C4-2B (cell line): ENCODE results near the gene KYNU.

Experiments used
- H3K27ac ChIP-seq: fragments of 450-650 bp; 2 replicates; pipeline ENCODE4 v1.5.1; 2017
- ZFX ChIP-seq: fragments of 450-650 bp; IDR thresholded peaks from 2 replicates; pipeline ENCODE4 v1.6.1; 2017
- TF ChIP-seq, protein P1 (sequence below): fragments of 450-650 bp; conservative IDR thresholded peaks from 2 replicates; pipeline ENCODE4 v1.5.1; 2017; ENCODE audit warnings: mild to moderate bottlenecking

KYNU gene

DNA sequence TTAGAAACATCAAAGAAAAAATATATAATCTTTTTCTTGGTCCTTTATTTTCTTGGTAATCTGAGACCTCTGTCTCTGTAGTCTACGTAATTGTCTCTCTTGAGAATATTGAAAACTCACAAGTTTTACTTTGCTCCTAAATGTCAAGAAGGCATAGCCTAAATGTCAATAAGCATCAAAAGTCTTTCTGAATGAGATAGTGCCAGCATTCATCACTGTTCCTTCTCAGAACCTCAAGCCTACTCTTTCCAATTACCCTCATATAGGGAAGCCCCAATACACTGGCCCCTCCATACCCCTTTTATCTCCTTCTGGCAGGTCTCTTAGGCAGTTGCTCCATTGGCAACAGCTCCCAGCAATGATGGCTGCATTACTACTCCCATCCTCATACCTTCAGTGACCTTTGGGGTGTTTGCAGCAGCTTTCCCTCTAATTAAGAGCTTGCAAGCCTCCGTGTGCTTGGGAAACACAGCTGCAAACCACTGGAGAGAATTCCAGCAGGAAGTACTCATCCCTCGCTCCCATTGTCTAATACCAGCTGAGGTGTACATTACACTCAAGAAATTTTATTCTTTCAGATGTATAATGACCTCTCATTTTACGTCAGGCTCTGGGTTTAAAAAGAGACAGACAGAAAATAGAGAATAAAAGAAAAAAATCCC, 95.8 kb downstream of the KYNU start:
- H3K27ac ChIP-seq: no peak overlapping the region
- no peak for TF ChIP-seq ZFX
- TF ChIP-seq, protein P1, sequence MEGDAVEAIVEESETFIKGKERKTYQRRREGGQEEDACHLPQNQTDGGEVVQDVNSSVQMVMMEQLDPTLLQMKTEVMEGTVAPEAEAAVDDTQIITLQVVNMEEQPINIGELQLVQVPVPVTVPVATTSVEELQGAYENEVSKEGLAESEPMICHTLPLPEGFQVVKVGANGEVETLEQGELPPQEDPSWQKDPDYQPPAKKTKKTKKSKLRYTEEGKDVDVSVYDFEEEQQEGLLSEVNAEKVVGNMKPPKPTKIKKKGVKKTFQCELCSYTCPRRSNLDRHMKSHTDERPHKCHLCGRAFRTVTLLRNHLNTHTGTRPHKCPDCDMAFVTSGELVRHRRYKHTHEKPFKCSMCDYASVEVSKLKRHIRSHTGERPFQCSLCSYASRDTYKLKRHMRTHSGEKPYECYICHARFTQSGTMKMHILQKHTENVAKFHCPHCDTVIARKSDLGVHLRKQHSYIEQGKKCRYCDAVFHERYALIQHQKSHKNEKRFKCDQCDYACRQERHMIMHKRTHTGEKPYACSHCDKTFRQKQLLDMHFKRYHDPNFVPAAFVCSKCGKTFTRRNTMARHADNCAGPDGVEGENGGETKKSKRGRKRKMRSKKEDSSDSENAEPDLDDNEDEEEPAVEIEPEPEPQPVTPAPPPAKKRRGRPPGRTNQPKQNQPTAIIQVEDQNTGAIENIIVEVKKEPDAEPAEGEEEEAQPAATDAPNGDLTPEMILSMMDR: no peak

DNA sequence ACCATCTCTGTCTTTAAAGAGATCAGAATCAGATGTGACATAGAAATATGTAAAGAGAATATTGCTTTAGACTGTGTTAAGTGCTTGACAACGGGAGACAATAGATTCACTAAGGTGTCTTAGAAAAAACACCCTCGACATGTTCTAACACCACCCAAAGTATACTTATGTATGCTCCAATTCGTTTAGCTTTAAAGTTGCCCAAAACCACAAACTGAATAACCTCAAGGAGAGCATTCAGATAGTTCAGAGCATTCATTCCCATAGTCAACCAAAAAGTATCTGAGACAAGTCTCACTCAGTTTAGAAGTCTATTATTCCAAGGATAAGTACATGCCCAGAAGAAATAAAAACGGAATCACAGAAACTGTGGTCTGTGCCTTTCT, 96.4 kb downstream of the KYNU start:
- TF ChIP-seq, protein P1: no peak
- TF ChIP-seq ZFX: no peak
- H3K27ac ChIP-seq: no peak overlapping the region

DNA sequence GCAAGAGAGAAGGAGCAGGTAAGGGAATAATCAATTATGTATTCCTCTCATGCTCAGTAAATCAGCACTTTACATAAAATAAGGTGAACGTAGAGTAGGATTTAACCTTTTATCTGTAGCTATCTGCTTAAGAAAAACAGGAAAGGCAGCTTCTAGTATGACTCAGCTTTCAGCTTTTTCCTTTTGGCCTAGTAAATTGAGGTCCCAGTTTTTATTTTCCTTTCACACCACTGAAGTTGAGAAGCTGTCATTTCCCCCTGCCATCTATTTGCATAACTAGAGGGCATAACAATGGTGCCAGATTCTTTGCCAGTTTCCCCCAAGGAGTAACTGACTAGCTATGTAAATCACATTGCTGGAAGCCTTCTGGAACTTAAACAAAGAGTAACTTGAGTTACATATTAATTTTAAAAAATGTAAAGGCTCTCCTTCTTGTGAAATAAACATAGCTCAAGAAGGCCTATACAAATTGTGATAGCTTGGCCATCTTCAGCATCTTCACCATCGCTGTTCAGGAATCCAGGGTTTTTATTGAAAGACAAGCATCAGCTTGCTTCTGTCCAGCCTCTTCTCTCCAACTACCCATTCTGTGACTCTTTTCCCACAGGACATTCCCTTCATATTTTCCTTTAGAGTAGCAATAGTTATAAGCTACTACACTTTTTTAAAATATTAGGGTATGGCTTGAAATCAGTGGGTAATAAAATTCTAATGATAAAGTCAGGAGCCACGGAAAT, 97.0 kb downstream of the KYNU start:
- H3K27ac ChIP-seq: peak overlapping the region; percentile 24; the same call in 1 of the 2 replicates
- TF ChIP-seq, protein P1: no peak
- TF ChIP-seq ZFX: no peak; the same call in 1 of the 2 replicates

DNA sequence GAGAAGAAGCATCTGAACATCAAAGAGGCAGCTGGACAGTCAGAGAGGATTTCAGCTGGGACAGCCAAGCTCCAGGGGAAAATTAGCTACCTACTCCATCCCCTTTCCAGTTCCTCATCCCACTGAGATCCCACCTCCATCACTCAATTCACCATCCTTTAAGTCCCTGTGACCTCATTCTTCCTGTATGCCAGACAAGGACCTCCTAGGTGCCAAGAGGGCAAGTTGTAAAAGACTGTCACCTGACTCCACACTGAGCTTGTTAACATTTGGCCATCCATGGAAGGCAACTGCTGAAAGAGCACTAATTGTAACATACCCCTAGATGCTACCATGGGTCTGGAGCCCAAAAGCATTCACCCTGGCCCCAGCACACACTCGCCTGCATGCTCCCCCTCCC, 97.8 kb downstream of the KYNU start:
- H3K27ac ChIP-seq: peak overlapping the region; percentile 24
- TF ChIP-seq, protein P1: no peak
- TF ChIP-seq ZFX: no peak

DNA sequence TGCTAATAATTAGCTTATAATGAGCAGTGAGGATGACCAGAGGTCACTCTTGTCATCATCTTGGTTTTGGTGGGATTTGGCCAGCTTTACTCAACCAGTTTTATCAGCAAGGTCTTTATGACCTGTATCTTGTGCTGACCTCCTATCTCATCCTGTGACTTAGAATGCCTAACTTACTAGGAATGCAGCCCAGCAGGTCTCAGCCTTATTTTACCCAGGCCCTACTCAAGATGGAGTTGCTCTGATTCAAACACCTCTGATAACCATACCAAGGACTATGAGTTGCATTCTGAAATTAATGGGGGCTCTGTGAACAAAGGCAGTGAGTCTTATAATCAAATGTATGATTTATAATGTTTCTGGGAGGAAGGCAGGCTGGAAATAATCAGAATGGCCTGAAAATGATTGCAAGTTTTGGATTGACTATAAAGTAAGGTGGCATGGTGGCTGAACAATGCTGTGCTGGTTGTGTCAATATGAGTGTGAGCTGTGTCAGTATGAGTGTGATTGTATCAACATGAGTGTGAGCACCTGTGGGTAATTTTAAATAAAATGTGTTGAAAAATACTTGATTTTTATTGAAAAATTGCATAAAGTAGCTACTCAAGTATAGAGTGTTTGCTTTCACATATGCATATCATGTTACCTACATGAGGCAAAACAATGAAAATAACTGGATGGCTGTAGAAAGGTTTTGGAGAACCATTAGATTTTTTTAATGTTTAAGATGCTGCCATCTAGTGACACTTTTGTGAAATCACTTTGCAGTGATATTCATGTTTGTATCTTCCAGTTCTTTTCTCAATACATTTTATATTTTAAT, 103.0 kb downstream of the KYNU start:
- no peak overlapping the region for H3K27ac ChIP-seq
- no peak for TF ChIP-seq ZFX
- TF ChIP-seq, protein P1: peak; percentile 67

DNA sequence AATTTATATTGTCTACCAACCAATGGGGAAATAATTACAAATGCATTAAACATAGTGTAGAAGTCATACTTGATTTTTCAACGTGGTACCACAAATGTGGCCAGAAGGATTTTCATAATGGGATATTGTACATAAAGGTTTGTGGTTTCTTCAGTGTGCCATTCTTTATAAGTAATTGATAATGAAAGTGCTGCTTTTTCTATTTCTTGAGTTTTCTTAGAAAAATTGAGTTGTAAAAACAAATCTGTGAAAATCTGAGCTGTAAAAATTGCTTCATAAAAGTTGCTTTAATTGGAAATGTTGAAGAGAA, 103.6 kb downstream of the KYNU start:
- TF ChIP-seq ZFX: no peak
- TF ChIP-seq, protein P1: peak; percentile 37
- H3K27ac ChIP-seq: no peak overlapping the region

DNA sequence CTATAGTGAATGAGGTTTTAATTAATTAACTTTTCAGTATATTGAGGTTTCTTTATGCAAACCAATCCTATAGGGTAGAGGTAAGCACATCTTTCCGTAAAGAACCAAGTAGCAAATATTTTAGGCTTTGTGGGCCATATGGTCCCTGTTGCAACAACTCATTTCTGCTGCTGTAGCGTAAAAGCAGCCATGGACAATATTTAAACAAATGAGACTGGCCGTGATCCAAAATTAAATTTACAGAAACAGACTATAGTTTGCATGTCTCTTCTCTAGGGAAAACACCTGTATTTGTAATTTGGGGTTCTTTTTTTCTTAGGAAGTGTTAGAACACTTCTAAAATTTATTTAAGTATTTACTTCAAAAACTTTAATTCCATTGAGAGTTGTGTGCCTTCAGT, 104.3 kb downstream of the KYNU start:
- H3K27ac ChIP-seq: no peak overlapping the region
- no peak for TF ChIP-seq ZFX
- TF ChIP-seq, protein P1: no peak
